HCT116 (cell line): ENCODE measurements around the gene FAM13C. TPM values are rescaled to one million over a fixed set of nuclear protein-coding genes. Genes with fewer than 3 reads are reported as not detected.

ENCODE experiments used
- ATAC-seq: fragments of 200-7000 bp; cut with Tn5 transposase; 2 replicates; pipeline ENCODE4 v1.9.1; 2020; ENCODE audit warnings: mild to moderate bottlenecking, moderate library complexity
- BruUV-seq: library from RNA; stranded (reverse); fragments of 400-500 nt; replicated peaks from 2 replicates; lab custom pipeline; 2021; lab: Mats Ljungman, UMichigan
- CTCF ChIA-PET: fragments of 300-600 bp; sonication (Branson Sonifier 250); formaldehyde crosslinking; loops from one replicate; lab custom pipeline; 2021; ENCODE audit warnings: antibody characterized with exemption; lab: Charles Lee
- POLR2A ChIA-PET: fragments of 300-600, 350-600 bp; sonication (Branson Sonifier 250); formaldehyde crosslinking; loops from one replicate; lab custom pipeline; 2021; ENCODE audit warnings: antibody characterized with exemption; lab: Charles Lee
- RAD21 ChIA-PET, 2 experiments: fragments of 300-600 bp; sonication (Branson Sonifier 250); formaldehyde crosslinking; loops; one replicate each; lab custom pipeline; 2023; ENCODE audit warnings: low total read pairs in 2 of 2; ENCODE audit not compliant: uncharacterized antibody in 2 of 2, unreplicated experiment in 2 of 2, low non-redundant PET in 1 of 2; lab: Charles Lee
- DNase-seq: peaks from one replicate; pipeline ENCODE4 v3.0.0-alpha.2; 2010; ENCODE audit warnings: low read depth, low spot score
- H2AFZ ChIP-seq: fragments of 200-600 bp; shearing (Covaris generic), sonication (generic); 2 replicates; pipeline ENCODE4 v1.6.1; 2017; ENCODE audit warnings: low read depth, mixed run types, mixed read lengths, antibody characterized with exemption, low read length; ENCODE audit not compliant: poor library complexity, severe bottlenecking
- H3K27ac ChIP-seq: 2 replicates; pipeline ENCODE4 v1.5.1; 2012; ENCODE audit warnings: low read depth, low read length
- H3K27me3 ChIP-seq: fragments of 200-600 bp; sonication (generic); 2 replicates; pipeline ENCODE4 v1.6.1; 2016; ENCODE audit warnings: mixed run types, low read length, mixed read lengths; ENCODE audit not compliant: insufficient read depth
- H3K36me3 ChIP-seq, 2 experiments: fragments of 200-500 bp in 1 of 2; fragments of 200-600 bp in 1 of 2; sonication (Bioruptor generic) in 1 of 2; sonication (generic) in 1 of 2; 2 replicates each; pipeline versions ENCODE4 v1.5.1 to v1.6.1; 2014 to 2016; ENCODE audit warnings: low read length in 2 of 2, inconsistent platforms in 1 of 2, mixed read lengths in 1 of 2, mixed run types in 1 of 2; ENCODE audit not compliant: insufficient read depth in 2 of 2, control insufficient read depth in 1 of 2
- H3K4me1 ChIP-seq, 2 experiments: fragments of 200-600 bp in 1 of 2; sonication (generic) in 1 of 2; 2 replicates each; pipeline versions ENCODE4 v1.5.1 to v1.6.1; 2012 to 2017; ENCODE audit warnings: low read length in 2 of 2, inconsistent platforms in 1 of 2, mild to moderate bottlenecking in 1 of 2, mixed read lengths in 1 of 2, mixed run types in 1 of 2, moderate library complexity in 1 of 2; ENCODE audit not compliant: insufficient read depth in 2 of 2, control insufficient read depth in 1 of 2
- H3K4me2 ChIP-seq: fragments of 200-600 bp; sonication (generic); 2 replicates; pipeline ENCODE4 v1.6.1; 2017; ENCODE audit warnings: mixed run types, low read length, mixed read lengths
- H3K4me3 ChIP-seq, 2 experiments: fragments of 200-600 bp in 1 of 2; sonication (generic) in 1 of 2; replicated peaks in 1 of 2; 2 replicates each; pipeline ENCODE4 v1.5.1; 2011 to 2016; ENCODE audit warnings: low read length in 2 of 2, control low read depth in 1 of 2, low read depth in 1 of 2, mild to moderate bottlenecking in 1 of 2, mixed read lengths in 1 of 2, mixed run types in 1 of 2
- H3K79me2 ChIP-seq: fragments of 200-600 bp; sonication (generic); 2 replicates; pipeline ENCODE4 v1.6.1; 2017; ENCODE audit warnings: mild to moderate bottlenecking, mixed run types, low read length, moderate library complexity, mixed read lengths; ENCODE audit not compliant: insufficient read depth
- H3K9ac ChIP-seq: fragments of 200-600 bp; sonication (generic); 2 replicates; pipeline ENCODE4 v1.6.1; 2016; ENCODE audit warnings: low read length, mixed read lengths
- H3K9me2 ChIP-seq: fragments of 200-600 bp; sonication (generic), shearing (Covaris generic); 2 replicates; pipeline ENCODE4 v1.6.1; 2017; ENCODE audit warnings: mixed run types, mild to moderate bottlenecking, moderate library complexity; ENCODE audit not compliant: insufficient read depth
- H3K9me3 ChIP-seq, 2 experiments: fragments of 200-500 bp in 1 of 2; fragments of 200-600 bp in 1 of 2; sonication (Bioruptor generic) in 1 of 2; sonication (generic) in 1 of 2; 2 replicates each; pipeline ENCODE4 v1.6.1; 2014 to 2017; ENCODE audit warnings: low read length in 2 of 2, mixed read lengths in 2 of 2, inconsistent platforms in 1 of 2, low read depth in 1 of 2, mild to moderate bottlenecking in 1 of 2, mixed run types in 1 of 2, moderate library complexity in 1 of 2; ENCODE audit not compliant: control insufficient read depth in 1 of 2, insufficient read depth in 1 of 2
- H4K20me1 ChIP-seq: fragments of 200-600 bp; sonication (generic), shearing (Covaris generic); 2 replicates; pipeline ENCODE4 v1.6.1; 2017; ENCODE audit warnings: mixed run types, mild to moderate bottlenecking, moderate library complexity; ENCODE audit not compliant: insufficient read depth
- CEBPB ChIP-seq: IDR thresholded peaks from 2 replicates; pipeline ENCODE4 v1.6.1; 2012; ENCODE audit warnings: low read depth
- ELF1 ChIP-seq: IDR thresholded peaks from 2 replicates; pipeline ENCODE4 v1.6.1; 2012; ENCODE audit warnings: low read depth, borderline replicate concordance
- EZH2 ChIP-seq: fragments of 200-600 bp; sonication (generic); IDR thresholded peaks from 2 replicates; pipeline ENCODE4 v1.6.1; 2017; ENCODE audit warnings: antibody characterized with exemption, mixed run types
- EZH2phosphoT487 ChIP-seq: fragments of 200-600 bp; IDR thresholded peaks from 2 replicates; pipeline ENCODE4 v1.6.1; 2018; ENCODE audit warnings: antibody characterized with exemption, borderline replicate concordance
- FOSL1 ChIP-seq: IDR thresholded peaks from 2 replicates; pipeline ENCODE4 v1.6.1; 2012; ENCODE audit warnings: low read depth
- JUND ChIP-seq: IDR thresholded peaks from 2 replicates; pipeline ENCODE4 v1.6.1; 2012
- MAX ChIP-seq: IDR thresholded peaks from 2 replicates; pipeline ENCODE4 v1.6.1; 2012
- POLR2AphosphoS5 ChIP-seq: IDR thresholded peaks from 2 replicates; pipeline ENCODE4 v1.6.1; 2011; ENCODE audit warnings: mild to moderate bottlenecking, low read depth, low read length, moderate library complexity
- SIN3A ChIP-seq: IDR thresholded peaks from 2 replicates; pipeline ENCODE4 v1.6.1; 2012; ENCODE audit warnings: low read depth
- SP1 ChIP-seq: IDR thresholded peaks from 2 replicates; pipeline ENCODE4 v1.6.1; 2012; ENCODE audit warnings: low read depth
- SRF ChIP-seq: IDR thresholded peaks from 2 replicates; pipeline ENCODE4 v1.6.1; 2012; ENCODE audit warnings: low read depth
- YY1 ChIP-seq: IDR thresholded peaks from 2 replicates; pipeline ENCODE4 v1.6.1; 2011; ENCODE audit warnings: low read length, low read depth, moderate library complexity, mild to moderate bottlenecking; ENCODE audit not compliant: insufficient replicate concordance; ENCODE audit errors: extremely low read depth
- ZNF274 ChIP-seq: fragments of 200-500 bp; sonication (Bioruptor generic); IDR thresholded peaks from 2 replicates; pipeline ENCODE4 v1.6.1; 2014; ENCODE audit warnings: mild to moderate bottlenecking, low read depth, low read length, inconsistent platforms
- intact Hi-C: fragments of 100-400 bp; cut with micrococcal nuclease; formaldehyde crosslinking; loops from 2 replicates; pipeline ENCODE4 v1.10.0; 2022
- total RNA-seq: library from RNA; stranded (reverse); gene quantifications from one replicate; pipeline ENCODE4 v1.2.1, GENCODE V29; 2021; ENCODE audit not compliant: unreplicated experiment
- TF ChIP-seq, protein P1 (sequence below), 3 experiments: fragments of 200-600 bp in 1 of 3; sonication (generic) in 1 of 3; IDR thresholded peaks in 2 of 3; conservative IDR thresholded peaks in 1 of 3; 2 replicates each; pipeline ENCODE4 v1.5.1; 2012 to 2017; ENCODE audit warnings: low read depth in 2 of 3, low read length in 2 of 3, antibody characterized with exemption in 1 of 3, borderline replicate concordance in 1 of 3, control low read depth in 1 of 3, mild to moderate bottlenecking in 1 of 3, mixed read lengths in 1 of 3, mixed run types in 1 of 3, moderate library complexity in 1 of 3; ENCODE audit not compliant: insufficient read depth in 1 of 3
- TF ChIP-seq, protein P2 (sequence below): IDR thresholded peaks from 2 replicates; pipeline ENCODE4 v1.6.1; 2012
- TF ChIP-seq, protein P3 (sequence below): IDR thresholded peaks from 2 replicates; pipeline ENCODE4 v1.6.1; 2012; ENCODE audit warnings: low read depth
- TF ChIP-seq, protein P4 (sequence below): IDR thresholded peaks from 2 replicates; pipeline ENCODE4 v1.6.1; 2011; ENCODE audit warnings: mild to moderate bottlenecking, low read length, moderate library complexity; ENCODE audit not compliant: insufficient replicate concordance; ENCODE audit errors: extremely low read depth

FAM13C gene
- total RNA-seq, 1 experiment from 2014 or later: 0.42 TPM

DNA sequence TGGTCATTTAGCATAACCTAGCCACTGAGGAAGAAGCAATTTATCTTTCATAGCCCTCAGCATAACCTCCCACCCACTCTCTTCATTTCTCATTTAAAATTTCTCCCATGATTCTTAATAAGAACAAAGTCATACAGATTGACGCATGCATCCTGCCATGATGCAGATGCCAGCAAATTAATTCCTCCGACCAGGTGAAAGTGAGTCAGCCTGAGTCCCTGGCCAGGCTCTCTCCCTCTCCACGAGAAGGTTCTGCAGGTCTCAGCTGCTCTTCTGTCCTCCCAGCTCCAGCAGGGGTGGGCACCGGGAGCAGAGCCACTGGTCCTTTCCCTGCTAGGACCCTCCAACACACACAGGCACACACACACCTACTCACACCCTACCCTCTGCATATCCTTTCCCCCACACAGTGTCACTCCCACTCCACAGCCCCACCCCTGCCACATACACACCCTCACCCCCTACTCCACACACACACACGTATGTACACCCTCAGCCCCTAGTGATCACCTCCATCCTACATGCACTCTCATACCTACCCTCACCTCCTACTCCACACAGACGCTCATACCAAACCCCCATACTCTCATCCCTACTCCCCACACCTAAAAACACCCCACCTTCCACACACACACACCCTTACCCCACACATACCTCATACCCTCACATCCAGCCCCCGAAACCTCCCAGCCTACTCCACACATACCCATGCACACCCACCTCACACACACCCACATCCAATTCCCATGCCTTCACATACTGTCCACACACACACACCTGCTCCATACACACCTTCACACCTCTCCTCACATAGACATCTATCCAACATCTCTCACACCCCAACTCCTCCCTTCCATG lies 78.0 kb downstream of the FAM13C start:
- DNase-seq: no peak
- intact Hi-C loops: no loop called here
- Histone ChIP-seq H4K20me1 (no peaks in the 10 kb centered on the region), H3K4me2 (no peak overlapping the region), H3K9me2 (no peaks in the 10 kb centered on the region), H3K9ac (no peak overlapping the region), H3K79me2 (no peaks in the 10 kb centered on the region), H2AFZ (no peak overlapping the region), H3K36me3 (no peaks in the 10 kb centered on the region), H3K9me3 (no peaks in the 10 kb centered on the region), H3K27me3 (peaks cover 12% of the 10 kb centered on the region; the same call in 1 of the 2 replicates)
- CTCF ChIA-PET: no interaction called here
- POLR2A ChIA-PET: no interaction called here
- RAD21 ChIA-PET: no interaction called here
- no peak for ATAC-seq
- no TSS peak for BruUV-seq
- TF ChIP-seq FOSL1 (no peak), ELF1 (no peak), POLR2AphosphoS5 (no peak), EZH2phosphoT487 (no peak), MAX (no peak), EZH2 (no peak), JUND (no peak), ZNF274 (no peak), CEBPB (no peak), SIN3A (no peak), SP1 (no peak), SRF (no peak), YY1 (no peak)
- TF ChIP-seq, protein P1, sequence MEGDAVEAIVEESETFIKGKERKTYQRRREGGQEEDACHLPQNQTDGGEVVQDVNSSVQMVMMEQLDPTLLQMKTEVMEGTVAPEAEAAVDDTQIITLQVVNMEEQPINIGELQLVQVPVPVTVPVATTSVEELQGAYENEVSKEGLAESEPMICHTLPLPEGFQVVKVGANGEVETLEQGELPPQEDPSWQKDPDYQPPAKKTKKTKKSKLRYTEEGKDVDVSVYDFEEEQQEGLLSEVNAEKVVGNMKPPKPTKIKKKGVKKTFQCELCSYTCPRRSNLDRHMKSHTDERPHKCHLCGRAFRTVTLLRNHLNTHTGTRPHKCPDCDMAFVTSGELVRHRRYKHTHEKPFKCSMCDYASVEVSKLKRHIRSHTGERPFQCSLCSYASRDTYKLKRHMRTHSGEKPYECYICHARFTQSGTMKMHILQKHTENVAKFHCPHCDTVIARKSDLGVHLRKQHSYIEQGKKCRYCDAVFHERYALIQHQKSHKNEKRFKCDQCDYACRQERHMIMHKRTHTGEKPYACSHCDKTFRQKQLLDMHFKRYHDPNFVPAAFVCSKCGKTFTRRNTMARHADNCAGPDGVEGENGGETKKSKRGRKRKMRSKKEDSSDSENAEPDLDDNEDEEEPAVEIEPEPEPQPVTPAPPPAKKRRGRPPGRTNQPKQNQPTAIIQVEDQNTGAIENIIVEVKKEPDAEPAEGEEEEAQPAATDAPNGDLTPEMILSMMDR (IDR thresholded peaks at IDR 0.05 in 2 of 3, conservative IDR thresholded peaks at IDR 0.05 in 1 of 3; ENCODE audit: borderline replicate concordance in 1 of 3, insufficient read depth in 1 of 3, low read depth in 2 of 3, low read length in 2 of 3): no peak
- TF ChIP-seq, protein P2, sequence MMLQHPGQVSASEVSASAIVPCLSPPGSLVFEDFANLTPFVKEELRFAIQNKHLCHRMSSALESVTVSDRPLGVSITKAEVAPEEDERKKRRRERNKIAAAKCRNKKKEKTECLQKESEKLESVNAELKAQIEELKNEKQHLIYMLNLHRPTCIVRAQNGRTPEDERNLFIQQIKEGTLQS: no peak
- TF ChIP-seq, protein P3, sequence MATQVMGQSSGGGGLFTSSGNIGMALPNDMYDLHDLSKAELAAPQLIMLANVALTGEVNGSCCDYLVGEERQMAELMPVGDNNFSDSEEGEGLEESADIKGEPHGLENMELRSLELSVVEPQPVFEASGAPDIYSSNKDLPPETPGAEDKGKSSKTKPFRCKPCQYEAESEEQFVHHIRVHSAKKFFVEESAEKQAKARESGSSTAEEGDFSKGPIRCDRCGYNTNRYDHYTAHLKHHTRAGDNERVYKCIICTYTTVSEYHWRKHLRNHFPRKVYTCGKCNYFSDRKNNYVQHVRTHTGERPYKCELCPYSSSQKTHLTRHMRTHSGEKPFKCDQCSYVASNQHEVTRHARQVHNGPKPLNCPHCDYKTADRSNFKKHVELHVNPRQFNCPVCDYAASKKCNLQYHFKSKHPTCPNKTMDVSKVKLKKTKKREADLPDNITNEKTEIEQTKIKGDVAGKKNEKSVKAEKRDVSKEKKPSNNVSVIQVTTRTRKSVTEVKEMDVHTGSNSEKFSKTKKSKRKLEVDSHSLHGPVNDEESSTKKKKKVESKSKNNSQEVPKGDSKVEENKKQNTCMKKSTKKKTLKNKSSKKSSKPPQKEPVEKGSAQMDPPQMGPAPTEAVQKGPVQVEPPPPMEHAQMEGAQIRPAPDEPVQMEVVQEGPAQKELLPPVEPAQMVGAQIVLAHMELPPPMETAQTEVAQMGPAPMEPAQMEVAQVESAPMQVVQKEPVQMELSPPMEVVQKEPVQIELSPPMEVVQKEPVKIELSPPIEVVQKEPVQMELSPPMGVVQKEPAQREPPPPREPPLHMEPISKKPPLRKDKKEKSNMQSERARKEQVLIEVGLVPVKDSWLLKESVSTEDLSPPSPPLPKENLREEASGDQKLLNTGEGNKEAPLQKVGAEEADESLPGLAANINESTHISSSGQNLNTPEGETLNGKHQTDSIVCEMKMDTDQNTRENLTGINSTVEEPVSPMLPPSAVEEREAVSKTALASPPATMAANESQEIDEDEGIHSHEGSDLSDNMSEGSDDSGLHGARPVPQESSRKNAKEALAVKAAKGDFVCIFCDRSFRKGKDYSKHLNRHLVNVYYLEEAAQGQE: no peak
- TF ChIP-seq, protein P4, sequence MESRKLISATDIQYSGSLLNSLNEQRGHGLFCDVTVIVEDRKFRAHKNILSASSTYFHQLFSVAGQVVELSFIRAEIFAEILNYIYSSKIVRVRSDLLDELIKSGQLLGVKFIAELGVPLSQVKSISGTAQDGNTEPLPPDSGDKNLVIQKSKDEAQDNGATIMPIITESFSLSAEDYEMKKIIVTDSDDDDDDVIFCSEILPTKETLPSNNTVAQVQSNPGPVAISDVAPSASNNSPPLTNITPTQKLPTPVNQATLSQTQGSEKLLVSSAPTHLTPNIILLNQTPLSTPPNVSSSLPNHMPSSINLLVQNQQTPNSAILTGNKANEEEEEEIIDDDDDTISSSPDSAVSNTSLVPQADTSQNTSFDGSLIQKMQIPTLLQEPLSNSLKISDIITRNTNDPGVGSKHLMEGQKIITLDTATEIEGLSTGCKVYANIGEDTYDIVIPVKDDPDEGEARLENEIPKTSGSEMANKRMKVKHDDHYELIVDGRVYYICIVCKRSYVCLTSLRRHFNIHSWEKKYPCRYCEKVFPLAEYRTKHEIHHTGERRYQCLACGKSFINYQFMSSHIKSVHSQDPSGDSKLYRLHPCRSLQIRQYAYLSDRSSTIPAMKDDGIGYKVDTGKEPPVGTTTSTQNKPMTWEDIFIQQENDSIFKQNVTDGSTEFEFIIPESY: no peak
- TF ChIP-seq, all 23 proteins: peak for 0
- H3K4me1 ChIP-seq: no peaks in the 10 kb centered on the region
- no peak overlapping the region for H3K27ac ChIP-seq
- H3K4me3 ChIP-seq: no peak overlapping the region
